Vagina (tissue), 2 donors: ENCODE measurements around the gene CTSE.

ENCODE experiments used
- POLR2A ChIP-seq, 2 donors: fragments of 450-650 bp; IDR thresholded peaks; one replicate each; pipeline ENCODE4 v1.6.1; 2017; ENCODE audit warnings: antibody characterized with exemption in 2 of 2, mild to moderate bottlenecking in 2 of 2, moderate library complexity in 2 of 2
- POLR2AphosphoS5 ChIP-seq, 2 donors: sonication (generic); formaldehyde crosslinking; IDR thresholded peaks; one replicate each; pipeline ENCODE4 v1.9.0; 2017; ENCODE audit warnings: antibody characterized with exemption in 2 of 2, mild to moderate bottlenecking in 2 of 2, low read depth in 1 of 2; ENCODE audit not compliant: insufficient read depth in 1 of 2

GRCh38 chr1:206011057-206011456 is 12.6 kb downstream of the CTSE start:
- TF ChIP-seq POLR2A (IDR thresholded peaks at IDR 0.05) (no peak), POLR2AphosphoS5 (IDR thresholded peaks at IDR 0.05; ENCODE audit: insufficient read depth in 1 of 2, low read depth in 1 of 2) (no peak)
